Adrenal gland (tissue), 12 donors: Measurements from ENCODE around the gene HLCS. TPM values are rescaled to one million over a fixed set of nuclear protein-coding genes. Genes with fewer than 3 reads are reported as not detected.

Source experiments
- DNase-seq, 7 donors: peaks; one replicate each; pipeline ENCODE4 v3.0.0-alpha.2; 2019 to 2020
- H3K27ac ChIP-seq, 5 donors: fragments of 200-600 bp; sonication (generic) in 4 of 5; 1 replicate in 3 of 5; 2 replicates in 2 of 5; pipeline versions ENCODE4 v1.5.1 to v1.8.0; 2016 to 2020; ENCODE audit warnings: mild to moderate bottlenecking in 1 of 5
- H3K27me3 ChIP-seq: fragments of 200-600 bp; 2 replicates; pipeline ENCODE4 v1.8.0; 2021
- H3K36me3 ChIP-seq, 2 donors: fragments of 200-600 bp; replicated peaks in 1 of 2; 1 replicate in 1 of 2; 2 replicates in 1 of 2; pipeline versions ENCODE4 v1.5.1 to v1.8.0; 2018 to 2022
- H3K4me1 ChIP-seq, 2 donors: fragments of 200-600 bp; replicated peaks in 1 of 2; 1 replicate in 1 of 2; 2 replicates in 1 of 2; pipeline versions ENCODE4 v1.5.1 to v1.8.0; 2018 to 2021
- H3K4me3 ChIP-seq, 4 donors: fragments of 200-600 bp; sonication (generic) in 3 of 4; one replicate each; pipeline ENCODE4 v1.5.1; 2016 to 2018
- H3K9me3 ChIP-seq, 3 donors: fragments of 200-600 bp; sonication (generic) in 1 of 3; replicated peaks in 1 of 3; 1 replicate in 2 of 3; 2 replicates in 1 of 3; pipeline versions ENCODE4 v1.5.1 to v1.8.0; 2016 to 2021
- POLR2A ChIP-seq, 2 donors: fragments of 450-650 bp; IDR thresholded peaks; one replicate each; pipeline ENCODE4 v1.6.1; 2017; ENCODE audit warnings: antibody characterized with exemption in 2 of 2, mild to moderate bottlenecking in 2 of 2, moderate library complexity in 1 of 2
- WGBS, 4 donors: extraction: QIAGEN DNeasy Blood & Tissue Kit in 2 of 4; methylation state at CpG; one replicate each; pipeline versions ENCODE4 v1.1.5 to v1.1.7; 2013 to 2017; 5-methylcytosine and 5-hydroxymethylcytosine counted together
- intact Hi-C, 2 donors: fragments of 100-400 bp; cut with DNase I; formaldehyde crosslinking; loops; one replicate each; pipeline versions ENCODE4 v1.14.1 to v1.15.0; 2022 to 2023
- polyA plus RNA-seq, 3 donors: library from polyadenylated mRNA; stranded (reverse); fragments of 200-250 nt in 2 of 3; fragments of 350-450 nt in 1 of 3; fragmentation: Illumina TruSeq in 1 of 3; extraction: RNeasy Lipid Tissue Mini Kit (QIAGEN cat#74804) in 1 of 3; gene quantifications; one replicate each; pipeline ENCODE4 v1.2.3, GENCODE V29; 2013 to 2014
- total RNA-seq, 9 donors: library from RNA; depleted of rRNA in 4 of 9; stranded (reverse); fragments of >200 nt in 4 of 9; fragments of 120-200 nt in 1 of 9; fragmentation: NEBNext Ultra II Directional in 1 of 9; extraction: Animal tissue kit (Norgen Biotek cat#: 25700) in 1 of 9; gene quantifications; one replicate each; pipeline versions ENCODE4 v1.1.0 to v1.2.4, GENCODE V29; 2013 to 2023
- TF ChIP-seq, protein P1 (sequence below), 6 experiments: fragments of 450-650 bp in 4 of 6; fragments of 200-600 bp in 2 of 6; sonication (generic) in 1 of 6; IDR thresholded peaks; 1 replicate in 5 of 6; 2 replicates in 1 of 6; pipeline versions ENCODE4 v1.5.1 to v1.8.0; 2016 to 2021; ENCODE audit warnings: antibody characterized with exemption in 6 of 6, mild to moderate bottlenecking in 2 of 6, moderate library complexity in 1 of 6
- donor health status: healthy with polysubstance abuse.
- donor health status: Bipolar disorder and iron deficiency.
- donor health status: DM: yes; HTN: yes; CAD: no.
- donor health status: DM: no; HTN: no; CAD: no.
- donor health status: DM: no; HTN: no; CAD: no.
- donor health status: DM: yes; HTN: yes; CAD: no.

Gene HLCS
- total and polyA plus RNA-seq, 12 donors, result 4.4 to 34.4 (median 19.8) TPM

DNA sequence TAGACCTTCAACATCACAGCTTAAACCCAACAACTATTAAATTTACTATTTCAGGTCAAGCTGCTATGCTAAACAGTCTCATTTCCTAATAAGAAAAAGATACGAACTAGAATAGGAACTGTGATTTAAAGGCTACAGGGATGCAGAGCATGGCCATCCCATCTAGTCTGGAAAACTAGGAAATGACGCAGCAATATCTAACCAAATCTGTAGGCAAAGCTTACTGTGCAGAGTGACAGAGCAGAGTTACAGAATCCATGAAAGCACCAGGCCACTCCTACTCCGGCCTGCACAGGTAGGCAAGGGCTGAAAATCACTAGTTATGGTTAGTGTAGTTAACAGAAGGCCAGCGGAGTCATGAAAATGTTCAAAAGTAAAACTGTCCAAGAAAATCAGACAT lies 2.1 kb downstream of the HLCS start:
- DNase-seq, result peak in 1 of 7 donors; percentile 27
- Histone ChIP-seq H3K4me3 (no peak overlapping the region), H3K27me3 (no peaks in the 10 kb centered on the region), H3K27ac (no peak overlapping the region), H3K9me3 (no peaks in the 10 kb centered on the region), H3K36me3 (peaks cover 0 to 4% of the 10 kb centered on the region in 2 donors), H3K4me1 (peaks cover 0 to 17% of the 10 kb centered on the region in 2 donors)
- intact Hi-C loops, result no loop called here
- TF ChIP-seq, protein P1, sequence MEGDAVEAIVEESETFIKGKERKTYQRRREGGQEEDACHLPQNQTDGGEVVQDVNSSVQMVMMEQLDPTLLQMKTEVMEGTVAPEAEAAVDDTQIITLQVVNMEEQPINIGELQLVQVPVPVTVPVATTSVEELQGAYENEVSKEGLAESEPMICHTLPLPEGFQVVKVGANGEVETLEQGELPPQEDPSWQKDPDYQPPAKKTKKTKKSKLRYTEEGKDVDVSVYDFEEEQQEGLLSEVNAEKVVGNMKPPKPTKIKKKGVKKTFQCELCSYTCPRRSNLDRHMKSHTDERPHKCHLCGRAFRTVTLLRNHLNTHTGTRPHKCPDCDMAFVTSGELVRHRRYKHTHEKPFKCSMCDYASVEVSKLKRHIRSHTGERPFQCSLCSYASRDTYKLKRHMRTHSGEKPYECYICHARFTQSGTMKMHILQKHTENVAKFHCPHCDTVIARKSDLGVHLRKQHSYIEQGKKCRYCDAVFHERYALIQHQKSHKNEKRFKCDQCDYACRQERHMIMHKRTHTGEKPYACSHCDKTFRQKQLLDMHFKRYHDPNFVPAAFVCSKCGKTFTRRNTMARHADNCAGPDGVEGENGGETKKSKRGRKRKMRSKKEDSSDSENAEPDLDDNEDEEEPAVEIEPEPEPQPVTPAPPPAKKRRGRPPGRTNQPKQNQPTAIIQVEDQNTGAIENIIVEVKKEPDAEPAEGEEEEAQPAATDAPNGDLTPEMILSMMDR (IDR thresholded peaks at IDR 0.05), result no peak
- no peak for TF ChIP-seq POLR2A (IDR thresholded peaks at IDR 0.05)
- WGBS, 4 donors, result 89 to 97% (median 92%) methylated on average over 4 of the region's 4 CpGs

DNA sequence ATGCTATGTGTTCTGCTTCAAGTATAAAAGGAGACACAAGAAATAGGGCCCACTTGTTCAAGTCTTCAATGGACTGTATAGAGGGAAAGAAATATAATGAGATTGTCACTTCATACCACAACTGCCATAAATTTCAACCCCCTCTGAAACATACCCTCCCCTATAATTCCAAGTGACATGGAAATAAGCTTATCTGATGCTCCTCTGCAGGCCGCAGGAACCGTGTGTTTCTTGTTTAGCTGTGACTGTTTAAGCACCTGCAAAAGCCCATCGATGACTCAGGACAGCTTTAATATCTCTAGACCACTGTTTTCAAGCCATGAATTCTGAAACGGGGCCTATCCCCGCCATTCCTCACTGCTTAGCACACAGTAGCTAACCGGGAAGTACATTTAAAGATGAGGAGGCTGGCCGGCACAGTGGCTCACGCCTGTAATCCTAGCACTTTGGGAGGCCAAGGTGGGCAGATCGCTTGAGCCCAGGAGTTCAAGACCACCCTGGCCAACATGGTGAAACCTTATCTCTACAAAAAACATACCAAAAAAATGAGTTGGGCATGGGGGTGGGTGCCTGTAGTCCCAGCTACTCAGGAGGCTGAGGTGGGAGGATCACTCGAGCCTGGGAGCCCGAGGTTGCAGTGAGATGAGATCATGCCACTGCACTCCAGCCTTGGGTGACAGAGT lies 4.2 kb downstream of the HLCS start:
- Histone ChIP-seq H3K36me3 (peaks cover 0 to 4% of the 10 kb centered on the region in 2 donors), H3K27ac (no peak overlapping the region), H3K27me3 (no peaks in the 10 kb centered on the region), H3K4me3 (no peak overlapping the region), H3K4me1 (peaks cover 0 to 16% of the 10 kb centered on the region in 2 donors), H3K9me3 (no peaks in the 10 kb centered on the region)
- TF ChIP-seq POLR2A (IDR thresholded peaks at IDR 0.05), result no peak
- TF ChIP-seq, protein P1 (IDR thresholded peaks at IDR 0.05), result no peak
- no peak for DNase-seq
- intact Hi-C loops, result no loop called here
- 85 to 95% (median 90%) methylated on average over 11 of the region's 11 CpGs for WGBS, 4 donors

DNA sequence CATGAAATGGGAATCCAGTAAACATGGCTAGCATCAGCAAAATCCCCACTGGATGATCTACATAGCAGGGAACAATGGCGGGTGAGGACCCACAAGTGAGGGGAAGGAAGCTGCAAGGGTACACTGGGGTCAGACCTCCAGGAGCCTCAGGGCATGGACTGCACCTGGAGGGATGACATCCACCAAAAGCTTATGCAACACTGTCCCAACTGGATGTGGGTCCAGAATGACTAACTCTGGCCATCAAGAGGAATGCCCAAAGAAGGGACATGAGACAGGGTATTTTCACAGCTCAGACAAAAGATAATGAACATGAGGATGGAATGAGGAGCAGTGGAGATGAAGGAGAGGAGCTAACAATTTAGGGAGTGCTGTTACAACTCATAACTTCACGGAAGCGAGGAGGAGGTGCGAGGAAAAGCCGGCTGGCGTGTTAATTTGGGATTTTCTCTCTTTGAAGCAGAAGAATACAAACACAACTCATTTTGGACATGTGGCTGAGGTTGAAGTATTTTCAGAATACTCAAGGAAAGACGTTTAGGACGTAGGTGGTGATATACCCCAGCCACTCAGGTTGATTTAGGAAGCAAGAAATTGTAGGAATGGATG lies 5.7 kb downstream of the HLCS start:
- DNase-seq, result peak in 1 of 7 donors; percentile 24
- H3K9me3 ChIP-seq, result no peaks in the 10 kb centered on the region
- TF ChIP-seq, protein P1 (IDR thresholded peaks at IDR 0.05), result no peak
- TF ChIP-seq POLR2A (IDR thresholded peaks at IDR 0.05), result no peak
- intact Hi-C loops, result no loop called here
- H3K4me3 ChIP-seq, result no peak overlapping the region
- H3K27ac ChIP-seq, result no peak overlapping the region
- H3K4me1 ChIP-seq, result peaks cover 0 to 10% of the 10 kb centered on the region in 2 donors
- no peaks in the 10 kb centered on the region for H3K27me3 ChIP-seq
- 90 to 95% (median 94%) methylated on average over 8 of the region's 8 CpGs for WGBS, 4 donors
- peaks cover 0 to 4% of the 10 kb centered on the region in 2 donors for H3K36me3 ChIP-seq

DNA sequence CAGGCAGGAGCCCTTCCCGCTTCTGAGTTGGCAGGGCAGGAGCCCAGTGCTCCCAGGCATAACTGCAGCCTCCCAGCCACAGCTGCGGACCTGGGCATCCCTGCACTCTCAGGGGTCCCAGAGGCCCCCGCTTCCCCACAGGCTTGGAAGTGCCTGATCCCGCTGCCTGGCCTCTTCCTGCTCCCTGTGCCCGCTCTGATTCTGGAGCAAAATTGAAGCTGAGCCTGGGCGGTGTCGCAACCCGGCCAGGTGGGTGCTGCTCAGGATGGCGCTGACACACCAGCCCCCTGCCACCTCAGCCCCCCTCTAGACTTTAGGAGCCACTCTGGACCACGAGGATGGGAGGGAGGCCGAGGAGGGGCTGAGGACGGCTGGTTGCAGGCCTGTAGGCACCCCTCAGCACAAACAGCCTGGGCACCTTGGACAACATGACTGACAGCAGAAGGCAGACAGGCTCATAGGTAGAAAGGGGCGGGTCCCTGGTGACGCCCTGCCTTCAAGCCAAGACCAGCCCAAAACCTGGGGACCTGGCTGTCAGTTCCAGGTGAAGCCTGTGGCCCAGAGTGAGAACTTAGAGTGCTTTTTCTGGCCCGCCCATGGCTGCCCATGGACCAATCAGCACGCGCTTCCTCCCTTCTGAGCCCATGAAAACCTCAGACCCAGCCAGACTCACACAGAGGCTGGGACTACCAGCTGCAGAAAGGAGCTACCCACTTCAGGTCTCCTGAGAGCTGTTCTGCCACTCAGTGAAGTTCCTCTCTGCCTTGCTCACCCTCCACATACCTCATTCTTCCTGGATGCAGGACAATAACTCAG lies 7.2 kb downstream of the HLCS start:
- DNase-seq, result peak in 1 of 7 donors; percentile 46
- Histone ChIP-seq H3K9me3 (no peaks in the 10 kb centered on the region), H3K27me3 (no peaks in the 10 kb centered on the region), H3K27ac (no peak overlapping the region), H3K4me3 (no peak overlapping the region), H3K4me1 (no peaks in the 10 kb centered on the region), H3K36me3 (peaks cover 0 to 4% of the 10 kb centered on the region in 2 donors)
- no peak for TF ChIP-seq POLR2A (IDR thresholded peaks at IDR 0.05)
- TF ChIP-seq, protein P1 (IDR thresholded peaks at IDR 0.05), result no peak
- WGBS, 4 donors, result 77 to 98% (median 94%) methylated on average over 3 to 17 of the region's 17 CpGs
- intact Hi-C loops, result no loop called here
